ENCODE data around the gene TMTC1. TPM values are rescaled to one million over a fixed set of nuclear protein-coding genes. Genes with fewer than 3 reads are reported as not detected.

TMTC1 gene
- total RNA-seq, 3 donors from 2014 or later (not counting 1 experiment from before 2014, with no cell fraction given), result 0.18 to 2.0 (median 0.50) TPM

- H3K4me3 ChIP-seq (ENCODE audit: low read length), result no peak overlapping the region
- Mint-ChIP-seq H3K36me3 (no peaks in the 10 kb centered on the region), H3K4me1 (no peaks in the 10 kb centered on the region), H3K4me3 (no peak overlapping the region), H3K27ac (no peak overlapping the region), H3K27me3 (ENCODE audit: low read depth in 2 of 2) (peaks cover 0 to 2% of the 10 kb centered on the region in 2 donors), H3K9me3 (no peaks in the 10 kb centered on the region)
- no peaks in the 10 kb centered on the region for H3K36me3 ChIP-seq (ENCODE audit: control insufficient read depth, insufficient read depth, low read length)
- no peak overlapping the region for H3K27ac ChIP-seq (ENCODE audit: low read length)
- H3K9me3 ChIP-seq (ENCODE audit: control insufficient read depth, insufficient read depth, low read length), result no peaks in the 10 kb centered on the region
- ATAC-seq, result no peak
- intact Hi-C loops (cut with micrococcal nuclease), result no loop called here
- DNase-seq, result no peak
- no peaks in the 10 kb centered on the region for H3K4me1 ChIP-seq (ENCODE audit: control insufficient read depth, insufficient read depth, low read length)
- WGBS (ENCODE audit: insufficient coverage), result 100% methylated on average over 2 of the region's 2 CpGs
- H3K27me3 ChIP-seq (ENCODE audit: control insufficient read depth, insufficient read depth, low read length), result no peaks in the 10 kb centered on the region
- TF ChIP-seq CTCF (IDR thresholded peaks at IDR 0.05), result no peak
These were observed 193.9 kb downstream of the TMTC1 start for GRCh38 chr12:29589851-29590250.

GRCh38 chr12:29589286-29589820, 194.4 kb downstream of the TMTC1 start:
- H3K9me3 Mint-ChIP-seq, result no peaks in the 10 kb centered on the region
- Histone ChIP-seq H3K27me3 (ENCODE audit: control insufficient read depth, insufficient read depth, low read length) (no peaks in the 10 kb centered on the region), H3K27ac (ENCODE audit: low read length) (no peak overlapping the region), H3K4me1 (ENCODE audit: control insufficient read depth, insufficient read depth, low read length) (no peaks in the 10 kb centered on the region), H3K36me3 (ENCODE audit: control insufficient read depth, insufficient read depth, low read length) (no peaks in the 10 kb centered on the region), H3K9me3 (ENCODE audit: control insufficient read depth, insufficient read depth, low read length) (no peaks in the 10 kb centered on the region), H3K4me3 (ENCODE audit: low read length) (no peak overlapping the region)
- H3K36me3 Mint-ChIP-seq, result no peaks in the 10 kb centered on the region
- DNase-seq, result no peak
- H3K4me1 Mint-ChIP-seq, result no peaks in the 10 kb centered on the region
- WGBS (ENCODE audit: insufficient coverage), result 93% methylated on average over 2 of the region's 2 CpGs
- H3K27ac Mint-ChIP-seq, result no peak overlapping the region
- ATAC-seq, result no peak
- TF ChIP-seq CTCF (IDR thresholded peaks at IDR 0.05), result no peak
- intact Hi-C loops (cut with micrococcal nuclease), result no loop called here
- H3K27me3 Mint-ChIP-seq (ENCODE audit: low read depth in 2 of 2), result peaks cover 0 to 2% of the 10 kb centered on the region in 2 donors
- H3K4me3 Mint-ChIP-seq, result no peak overlapping the region

GRCh38 chr12:29582677-29583272, 201.0 kb downstream of the TMTC1 start:
- no peak overlapping the region for H3K27ac Mint-ChIP-seq
- ATAC-seq (no peak), DNase-seq (no peak)
- WGBS (ENCODE audit: insufficient coverage), result 94% methylated on average over 4 of the region's 4 CpGs
- Histone ChIP-seq H3K9me3 (ENCODE audit: control insufficient read depth, insufficient read depth, low read length) (no peaks in the 10 kb centered on the region), H3K27me3 (ENCODE audit: control insufficient read depth, insufficient read depth, low read length) (no peaks in the 10 kb centered on the region), H3K4me1 (ENCODE audit: control insufficient read depth, insufficient read depth, low read length) (no peaks in the 10 kb centered on the region), H3K36me3 (ENCODE audit: control insufficient read depth, insufficient read depth, low read length) (no peaks in the 10 kb centered on the region), H3K4me3 (ENCODE audit: low read length) (no peak overlapping the region), H3K27ac (ENCODE audit: low read length) (no peak overlapping the region)
- intact Hi-C loops (cut with micrococcal nuclease), result no loop called here
- TF ChIP-seq CTCF (IDR thresholded peaks at IDR 0.05), result no peak
- H3K4me1 Mint-ChIP-seq, result peaks cover 0 to 3% of the 10 kb centered on the region in 2 donors
- H3K36me3 Mint-ChIP-seq, result no peaks in the 10 kb centered on the region
- no peak overlapping the region for H3K4me3 Mint-ChIP-seq
- H3K27me3 Mint-ChIP-seq (ENCODE audit: low read depth in 2 of 2), result no peaks in the 10 kb centered on the region
- no peaks in the 10 kb centered on the region for H3K9me3 Mint-ChIP-seq

GRCh38 chr12:29582146-29582545, 201.6 kb downstream of the TMTC1 start:
- H3K4me1 Mint-ChIP-seq, result peaks cover 0 to 3% of the 10 kb centered on the region in 2 donors

More at GRCh38 chr12:29582146-29582545, 201.6 kb downstream of the TMTC1 start:
- Histone ChIP-seq H3K4me3 (ENCODE audit: low read length) (no peak overlapping the region), H3K27ac (ENCODE audit: low read length) (no peak overlapping the region), H3K36me3 (ENCODE audit: control insufficient read depth, insufficient read depth, low read length) (no peaks in the 10 kb centered on the region), H3K9me3 (ENCODE audit: control insufficient read depth, insufficient read depth, low read length) (no peaks in the 10 kb centered on the region), H3K27me3 (ENCODE audit: control insufficient read depth, insufficient read depth, low read length) (no peaks in the 10 kb centered on the region), H3K4me1 (ENCODE audit: control insufficient read depth, insufficient read depth, low read length) (no peaks in the 10 kb centered on the region)
- TF ChIP-seq CTCF (IDR thresholded peaks at IDR 0.05), result no peak
- DNase-seq (no peak), ATAC-seq (no peak)
- H3K4me3 Mint-ChIP-seq, result no peak overlapping the region
- intact Hi-C loops (cut with micrococcal nuclease), result no loop called here
- H3K27me3 Mint-ChIP-seq (ENCODE audit: low read depth in 2 of 2), result no peaks in the 10 kb centered on the region
- H3K36me3 Mint-ChIP-seq, result no peaks in the 10 kb centered on the region
- no peaks in the 10 kb centered on the region for H3K9me3 Mint-ChIP-seq
- no peak overlapping the region for H3K27ac Mint-ChIP-seq
